Endodermal cell (in vitro differentiated cells): ENCODE measurements around the gene DAPK1. TPM values are rescaled to one million over a fixed set of nuclear protein-coding genes. Genes with fewer than 3 reads are reported as not detected.

ENCODE experiments used
- DNase-seq: peaks from one replicate; pipeline ENCODE4 v3.0.0-alpha.2; 2017
- H3K27ac ChIP-seq: 2 replicates; pipeline ENCODE4 v1.5.1; 2013; ENCODE audit warnings: mild to moderate bottlenecking, low read depth, low read length, moderate library complexity
- H3K27me3 ChIP-seq: 2 replicates; pipeline ENCODE4 v1.6.1; 2013; ENCODE audit warnings: mild to moderate bottlenecking, low read length, moderate library complexity; ENCODE audit not compliant: insufficient read depth, control insufficient read depth, poor library complexity, severe bottlenecking
- H3K36me3 ChIP-seq: 2 replicates; pipeline ENCODE4 v1.7.0; 2013; ENCODE audit warnings: mild to moderate bottlenecking, low read length, moderate library complexity; ENCODE audit not compliant: control insufficient read depth, insufficient read depth
- H3K4me1 ChIP-seq: one replicate; pipeline ENCODE4 v1.7.0; 2013; ENCODE audit warnings: low read length; ENCODE audit not compliant: control insufficient read depth, insufficient read depth
- H3K4me3 ChIP-seq: 2 replicates; pipeline ENCODE4 v1.5.1; 2013; ENCODE audit warnings: mild to moderate bottlenecking, low read length, moderate library complexity
- H3K9ac ChIP-seq: 2 replicates; pipeline ENCODE4 v1.6.1; 2013; ENCODE audit warnings: mild to moderate bottlenecking, low read length, moderate library complexity; ENCODE audit not compliant: poor library complexity, severe bottlenecking; ENCODE audit errors: extremely low read depth
- H3K9me3 ChIP-seq: 2 replicates; pipeline ENCODE4 v1.6.1; 2013; ENCODE audit warnings: mild to moderate bottlenecking, low read length, moderate library complexity; ENCODE audit not compliant: control insufficient read depth
- H3K27ac Mint-ChIP-seq: 2 replicates; pipeline ENCODE4 v1.8.0; 2020; ENCODE audit warnings: mixed read lengths
- H3K27me3 Mint-ChIP-seq: 2 replicates; pipeline ENCODE4 v1.8.0; 2021; ENCODE audit warnings: mild to moderate bottlenecking, mixed read lengths; ENCODE audit not compliant: insufficient read depth
- H3K36me3 Mint-ChIP-seq: 2 replicates; pipeline ENCODE4 v1.8.0; 2020; ENCODE audit warnings: low read depth, mixed read lengths
- H3K4me1 Mint-ChIP-seq: 2 replicates; pipeline ENCODE4 v1.8.0; 2020; ENCODE audit warnings: mixed read lengths
- H3K4me3 Mint-ChIP-seq: 2 replicates; pipeline ENCODE4 v1.8.0; 2020; ENCODE audit warnings: mild to moderate bottlenecking, moderate library complexity, mixed read lengths
- H3K9me3 Mint-ChIP-seq: 2 replicates; pipeline ENCODE4 v1.8.0; 2020; ENCODE audit warnings: mild to moderate bottlenecking, mixed read lengths
- WGBS, 2 experiments: methylation state at CpG; one replicate each; pipeline versions ENCODE4 v1.1.5 to v1.1.7; 2013; ENCODE audit warnings: missing lambda C conversion rate in 2 of 2, mixed read lengths in 1 of 2; ENCODE audit not compliant: insufficient coverage in 1 of 2, insufficient read length in 1 of 2; 5-methylcytosine and 5-hydroxymethylcytosine counted together
- total RNA-seq, 2 donors: library from RNA; stranded (reverse); fragmentation: NEBNext Ultra II Directional in 1 of 2; extraction: Animal tissue kit (Norgen Biotek cat#: 25700) in 1 of 2; gene quantifications; 2 replicates in 1 of 2; 3 replicates in 1 of 2; pipeline ENCODE4 v1.2.1, GENCODE V29; 2021
- TF ChIP-seq, protein P1 (sequence below): fragments of 200-600 bp; sonication (generic); conservative IDR thresholded peaks from 2 replicates; pipeline ENCODE4 v1.5.0; 2021; ENCODE audit warnings: antibody characterized with exemption, mild to moderate bottlenecking

Gene DAPK1
- total RNA-seq, 2 donors from 2014 or later: 117 to 139 TPM

DNA sequence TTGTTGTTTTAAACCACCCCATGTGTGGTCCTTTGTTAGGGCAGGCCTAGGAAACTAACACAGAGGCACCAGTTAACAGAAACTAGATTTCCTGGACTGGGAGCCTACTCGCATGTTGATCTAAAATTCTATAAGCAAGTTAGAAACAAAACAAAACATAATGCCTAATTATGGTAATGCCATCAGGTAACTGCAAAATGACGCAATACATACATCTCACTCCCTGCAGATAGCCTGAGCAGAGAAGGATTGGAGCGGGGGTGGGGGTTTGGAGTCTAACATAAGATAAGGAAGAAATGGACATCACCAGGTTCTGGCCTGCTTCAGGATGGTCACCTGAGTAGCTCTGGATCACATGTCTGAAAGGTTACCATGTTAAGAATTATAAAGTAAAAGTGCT, 114.9 kb downstream of the DAPK1 start:
- no peak overlapping the region for H3K4me3 ChIP-seq
- Mint-ChIP-seq H3K36me3 (peaks cover 67% of the 10 kb centered on the region), H3K9me3 (no peaks in the 10 kb centered on the region), H3K27ac (no peak overlapping the region), H3K4me3 (no peak overlapping the region), H3K4me1 (peaks cover 17% of the 10 kb centered on the region), H3K27me3 (no peaks in the 10 kb centered on the region)
- peak; percentile 10 for DNase-seq
- TF ChIP-seq, protein P1, sequence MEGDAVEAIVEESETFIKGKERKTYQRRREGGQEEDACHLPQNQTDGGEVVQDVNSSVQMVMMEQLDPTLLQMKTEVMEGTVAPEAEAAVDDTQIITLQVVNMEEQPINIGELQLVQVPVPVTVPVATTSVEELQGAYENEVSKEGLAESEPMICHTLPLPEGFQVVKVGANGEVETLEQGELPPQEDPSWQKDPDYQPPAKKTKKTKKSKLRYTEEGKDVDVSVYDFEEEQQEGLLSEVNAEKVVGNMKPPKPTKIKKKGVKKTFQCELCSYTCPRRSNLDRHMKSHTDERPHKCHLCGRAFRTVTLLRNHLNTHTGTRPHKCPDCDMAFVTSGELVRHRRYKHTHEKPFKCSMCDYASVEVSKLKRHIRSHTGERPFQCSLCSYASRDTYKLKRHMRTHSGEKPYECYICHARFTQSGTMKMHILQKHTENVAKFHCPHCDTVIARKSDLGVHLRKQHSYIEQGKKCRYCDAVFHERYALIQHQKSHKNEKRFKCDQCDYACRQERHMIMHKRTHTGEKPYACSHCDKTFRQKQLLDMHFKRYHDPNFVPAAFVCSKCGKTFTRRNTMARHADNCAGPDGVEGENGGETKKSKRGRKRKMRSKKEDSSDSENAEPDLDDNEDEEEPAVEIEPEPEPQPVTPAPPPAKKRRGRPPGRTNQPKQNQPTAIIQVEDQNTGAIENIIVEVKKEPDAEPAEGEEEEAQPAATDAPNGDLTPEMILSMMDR: no peak
- H3K27ac ChIP-seq: no peak overlapping the region
- H3K36me3 ChIP-seq: peaks cover 84% of the 10 kb centered on the region
- H3K9me3 ChIP-seq: no peaks in the 10 kb centered on the region
- H3K27me3 ChIP-seq: no peaks in the 10 kb centered on the region
- H3K4me1 ChIP-seq: no peaks in the 10 kb centered on the region
- no peak overlapping the region for H3K9ac ChIP-seq
- 95 to 100% methylated on average over 1 to 3 of the region's 3 CpGs for WGBS, 2 experiments

DNA sequence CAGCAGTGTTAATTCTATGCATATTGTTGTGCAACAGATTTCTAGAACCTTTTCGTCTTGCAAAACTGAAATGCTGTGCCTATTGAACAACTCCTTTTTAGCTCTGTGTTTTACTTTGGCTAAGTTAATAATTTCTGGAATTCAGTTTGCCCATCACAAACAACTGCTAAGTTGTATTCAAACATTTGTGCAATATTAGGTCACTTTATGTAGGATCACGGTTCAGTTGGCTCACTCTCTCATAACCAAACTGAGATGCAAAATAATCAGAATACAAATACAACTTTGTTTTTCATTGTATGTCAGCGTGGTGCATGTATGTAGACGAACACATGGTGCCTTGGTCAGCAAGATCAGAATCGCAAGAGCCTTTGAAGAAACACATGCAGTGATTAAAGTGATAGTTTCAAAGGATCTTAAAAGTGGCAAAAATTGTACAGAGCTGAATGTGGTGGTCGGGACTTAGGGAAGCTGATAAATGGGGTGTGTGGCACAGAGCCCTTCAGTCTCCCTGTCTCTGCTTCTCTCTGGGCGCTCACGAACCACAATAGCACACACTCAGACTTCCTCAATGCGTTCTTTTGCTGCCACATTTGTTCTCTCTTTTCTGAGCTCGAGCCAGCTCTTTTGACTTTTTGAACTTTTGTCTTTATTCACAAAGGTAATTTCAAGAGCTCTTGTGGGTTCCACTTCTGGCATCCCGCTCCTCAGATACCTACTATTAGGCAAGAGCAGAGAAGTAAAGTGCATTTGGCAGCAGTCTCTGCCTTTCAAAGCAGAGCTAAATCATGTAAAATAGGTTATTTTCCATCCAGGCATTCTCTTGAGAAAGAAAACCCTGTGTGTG, 115.8 kb downstream of the DAPK1 start:
- H3K4me3 Mint-ChIP-seq: no peak overlapping the region
- Histone ChIP-seq H3K9me3 (peaks cover 7% of the 10 kb centered on the region), H3K4me3 (no peak overlapping the region), H3K9ac (no peak overlapping the region), H3K27ac (no peak overlapping the region), H3K27me3 (no peaks in the 10 kb centered on the region), H3K4me1 (no peaks in the 10 kb centered on the region), H3K36me3 (peaks cover 84% of the 10 kb centered on the region)
- peak overlapping the region; percentile 27 for H3K27ac Mint-ChIP-seq
- 94 to 95% methylated on average over 9 to 10 of the region's 11 CpGs for WGBS, 2 experiments
- peaks cover 17% of the 10 kb centered on the region for H3K4me1 Mint-ChIP-seq
- DNase-seq: no peak
- no peaks in the 10 kb centered on the region for H3K9me3 Mint-ChIP-seq
- H3K36me3 Mint-ChIP-seq: peaks cover 67% of the 10 kb centered on the region
- TF ChIP-seq, protein P1: no peak
- no peaks in the 10 kb centered on the region for H3K27me3 Mint-ChIP-seq

- TF ChIP-seq, protein P1: no peak
- no peak overlapping the region for H3K27ac ChIP-seq
- Mint-ChIP-seq H3K27me3 (no peaks in the 10 kb centered on the region), H3K27ac (no peak overlapping the region), H3K9me3 (no peaks in the 10 kb centered on the region), H3K4me1 (peaks cover 17% of the 10 kb centered on the region), H3K4me3 (no peak overlapping the region), H3K36me3 (peaks cover 73% of the 10 kb centered on the region)
- peak; percentile 24 for DNase-seq
- no peaks in the 10 kb centered on the region for H3K27me3 ChIP-seq
- 94 to 96% methylated on average over 7 of the region's 7 CpGs for WGBS, 2 experiments
- peaks cover 84% of the 10 kb centered on the region for H3K36me3 ChIP-seq
- no peaks in the 10 kb centered on the region for H3K4me1 ChIP-seq
- H3K9ac ChIP-seq: no peak overlapping the region
- no peak overlapping the region for H3K4me3 ChIP-seq
- H3K9me3 ChIP-seq: peaks cover 7% of the 10 kb centered on the region
Observed at GRCh38 chr9:87614397-87614796, 116.7 kb downstream of the DAPK1 start.
